ENCODE measurements around the gene KRTAP12-4. TPM values are rescaled to one million over a fixed set of nuclear protein-coding genes. Genes with fewer than 3 reads are reported as not detected.
"Not testable (repeated sequence)": the region's sequence is repeated elsewhere in the genome, so short reads cannot be mapped to it uniquely, and the experiment has no call there.

KRTAP12-4 gene
- total RNA-seq, 1 donor from 2014 or later = not detected

GRCh38 chr21:44657635-44658540, 3.4 kb upstream of the KRTAP12-4 start, which contains the start of gene KRTAP12-3:
Gene KRTAP12-3 (plus strand): TSS chr21:44657932. CDS start chr21:44657980, 48 bp downstream.
- DNase-seq (ENCODE audit: low read depth) = no peak

- no peak for DNase-seq (ENCODE audit: low read depth)
These were observed 2.4 kb upstream of the KRTAP12-4 start for GRCh38 chr21:44656868-44657267.

- no peak for DNase-seq (ENCODE audit: low read depth)
These were observed 543 bp downstream of the KRTAP12-4 start for GRCh38 chr21:44653656-44654575.

GRCh38 chr21:44653123-44653522, 1.3 kb downstream of the KRTAP12-4 start:
- no peak for DNase-seq (ENCODE audit: low read depth)

GRCh38 chr21:44650973-44651675, 3.3 kb downstream of the KRTAP12-4 start:
- DNase-seq (ENCODE audit: low read depth) = no peak

GRCh38 chr21:44650265-44650972, 4.0 kb downstream of the KRTAP12-4 start:
- DNase-seq (ENCODE audit: low read depth) = no peak

- DNase-seq (ENCODE audit: low read depth) = no peak
These were observed 4.8 kb downstream of the KRTAP12-4 start for GRCh38 chr21:44649521-44650100.

GRCh38 chr21:44648557-44649311, 5.7 kb downstream of the KRTAP12-4 start:
- DNase-seq (ENCODE audit: low read depth) = peak; percentile 28

GRCh38 chr21:44647222-44647552, 7.3 kb downstream of the KRTAP12-4 start:
- peak; percentile 22 for DNase-seq (ENCODE audit: low read depth)

GRCh38 chr21:44646366-44647221, 7.9 kb downstream of the KRTAP12-4 start, which contains the start of gene KRTAP10-11:
Gene KRTAP10-11 (plus strand): TSS chr21:44646414. CDS start chr21:44646459, 45 bp downstream.
- DNase-seq (ENCODE audit: low read depth) = peak; percentile 6

GRCh38 chr21:44644878-44645277, 9.6 kb downstream of the KRTAP12-4 start:
- DNase-seq (ENCODE audit: low read depth) = no peak

- no peak for DNase-seq (ENCODE audit: low read depth)
These were observed 10.6 kb downstream of the KRTAP12-4 start for GRCh38 chr21:44643741-44644310.

- DNase-seq (ENCODE audit: low read depth) = no peak
These were observed 13.7 kb downstream of the KRTAP12-4 start for GRCh38 chr21:44640761-44641160.

GRCh38 chr21:44639331-44639655, 15.2 kb downstream of the KRTAP12-4 start:
- DNase-seq (ENCODE audit: low read depth) = no peak

- not testable (repeated sequence) for DNase-seq (ENCODE audit: low read depth)
These were observed 15.7 kb downstream of the KRTAP12-4 start for GRCh38 chr21:44638506-44639330.

GRCh38 chr21:44637851-44638348, 16.6 kb downstream of the KRTAP12-4 start:
- not testable (repeated sequence) for DNase-seq (ENCODE audit: low read depth)

Measured in myocyte (in vitro differentiated cells).